HG02840 (cell line): ENCODE data around the gene FANCI.
A peak's percentile ranks its signal among the peaks of the same experiment; 100 is the strongest.

ENCODE experiments used
- ATAC-seq: cut with Tn5 transposase; IDR thresholded peaks from one replicate; pipeline ENCODE4 v1.9.1; 2021; ENCODE audit warnings: mild to moderate bottlenecking, moderate library complexity, moderate number of reproducible peaks; ENCODE audit not compliant: unreplicated experiment, low FRiP score

Gene FANCI

GRCh38 chr15:89329329-89330084 is 85.7 kb downstream of the FANCI start:
- no peak for ATAC-seq

GRCh38 chr15:89330119-89330518 is 86.3 kb downstream of the FANCI start:
- no peak for ATAC-seq

GRCh38 chr15:89330881-89331595 is 87.3 kb downstream of the FANCI start:
- no peak for ATAC-seq

GRCh38 chr15:89332446-89332845 is 88.7 kb downstream of the FANCI start:
- ATAC-seq, result no peak

GRCh38 chr15:89333011-89333860 is 89.5 kb downstream of the FANCI start:
- ATAC-seq, result no peak

- peak; percentile 21 for ATAC-seq
Observed at GRCh38 chr15:89333959-89334509, 90.3 kb downstream of the FANCI start.

GRCh38 chr15:89334510-89335297 is 90.9 kb downstream of the FANCI start, which contains the start of gene POLG:
Gene POLG (minus strand): TSS chr15:89334824. CDS start chr15:89333754, 1,070 bp downstream.
- ATAC-seq, result peak; percentile 90

GRCh38 chr15:89335298-89336041 is 91.7 kb downstream of the FANCI start:
- no peak for ATAC-seq

- ATAC-seq, result no peak
Observed at GRCh38 chr15:89338036-89338435, 94.3 kb downstream of the FANCI start.

- ATAC-seq, result no peak
Observed at GRCh38 chr15:89340573-89340972, 96.8 kb downstream of the FANCI start.

- no peak for ATAC-seq
Observed at GRCh38 chr15:89341316-89342005, 97.7 kb downstream of the FANCI start.

GRCh38 chr15:89342840-89343239 is 99.1 kb downstream of the FANCI start:
- ATAC-seq, result no peak

GRCh38 chr15:89345248-89345647 is 101.5 kb downstream of the FANCI start:
- ATAC-seq, result no peak

- ATAC-seq, result no peak
Observed at GRCh38 chr15:89346516-89347231, 102.9 kb downstream of the FANCI start.

GRCh38 chr15:89349206-89349558 is 105.4 kb downstream of the FANCI start:
- no peak for ATAC-seq

- ATAC-seq, result no peak
Observed at GRCh38 chr15:89352476-89352875, 108.7 kb downstream of the FANCI start.

GRCh38 chr15:89353991-89354390 is 110.2 kb downstream of the FANCI start:
- ATAC-seq, result no peak
